ENCODE data around the gene CHKA.

The CHKA gene

DNA sequence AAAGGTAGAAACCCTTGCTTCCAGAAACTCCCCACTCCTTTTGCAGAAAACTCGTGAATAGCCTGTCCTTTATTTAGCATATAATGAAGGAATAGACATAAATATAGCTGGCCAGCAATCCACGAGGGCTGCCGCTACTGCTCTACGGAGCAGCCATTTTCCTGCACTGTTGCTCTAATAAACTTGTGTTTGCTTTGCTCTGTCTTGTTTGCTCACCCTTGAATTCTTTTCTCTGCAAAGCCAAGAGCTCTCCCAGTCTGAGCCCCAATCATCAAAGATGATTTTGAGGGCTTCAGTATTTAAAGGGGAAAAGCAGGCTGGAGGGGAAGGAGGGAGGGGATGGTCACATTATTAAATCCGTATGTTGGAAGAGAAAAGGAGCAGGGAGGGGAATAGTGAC lies 16.6 kb upstream of the CHKA start:
- DNase-seq (ENCODE audit: extremely low read depth, insufficient read length): no peak
- H3K4me3 ChIP-seq (replicated peaks; ENCODE audit: low read depth, low read length): no peak overlapping the region
- H3K27me3 ChIP-seq (replicated peaks; ENCODE audit: control insufficient read depth, insufficient read depth, low read length): no peaks in the 10 kb centered on the region
- no peak for TF ChIP-seq CTCF (IDR thresholded peaks at IDR 0.05; ENCODE audit: insufficient read depth, low read length, poor library complexity, severe bottlenecking)
- no peaks in the 10 kb centered on the region for H3K36me3 ChIP-seq (ENCODE audit: control insufficient read depth, insufficient read depth, low read length)

DNA sequence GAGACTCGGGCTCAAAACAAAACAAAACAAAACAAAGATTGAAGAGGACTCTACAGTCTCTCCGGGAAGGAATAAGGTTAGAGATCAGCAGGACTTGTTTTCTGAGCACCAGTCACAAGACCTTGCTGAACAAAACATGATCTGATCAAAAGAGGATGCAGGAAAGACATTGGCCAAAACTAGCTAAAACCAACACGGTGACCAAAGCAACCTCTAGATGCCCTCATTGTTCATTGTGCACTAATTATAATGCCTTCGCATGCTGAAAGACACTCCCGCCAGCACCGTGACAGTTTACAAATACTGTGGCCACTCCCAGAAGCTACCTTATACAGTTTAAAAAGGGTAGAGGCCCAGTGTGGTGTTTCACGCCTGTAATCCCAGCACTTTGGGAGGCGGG lies 15.7 kb upstream of the CHKA start:
- H3K36me3 ChIP-seq (ENCODE audit: control insufficient read depth, insufficient read depth, low read length): no peaks in the 10 kb centered on the region
- DNase-seq (ENCODE audit: extremely low read depth, insufficient read length): no peak
- H3K27me3 ChIP-seq (replicated peaks; ENCODE audit: control insufficient read depth, insufficient read depth, low read length): no peaks in the 10 kb centered on the region
- TF ChIP-seq CTCF (IDR thresholded peaks at IDR 0.05; ENCODE audit: insufficient read depth, low read length, poor library complexity, severe bottlenecking): no peak
- no peak overlapping the region for H3K4me3 ChIP-seq (replicated peaks; ENCODE audit: low read depth, low read length)

DNA sequence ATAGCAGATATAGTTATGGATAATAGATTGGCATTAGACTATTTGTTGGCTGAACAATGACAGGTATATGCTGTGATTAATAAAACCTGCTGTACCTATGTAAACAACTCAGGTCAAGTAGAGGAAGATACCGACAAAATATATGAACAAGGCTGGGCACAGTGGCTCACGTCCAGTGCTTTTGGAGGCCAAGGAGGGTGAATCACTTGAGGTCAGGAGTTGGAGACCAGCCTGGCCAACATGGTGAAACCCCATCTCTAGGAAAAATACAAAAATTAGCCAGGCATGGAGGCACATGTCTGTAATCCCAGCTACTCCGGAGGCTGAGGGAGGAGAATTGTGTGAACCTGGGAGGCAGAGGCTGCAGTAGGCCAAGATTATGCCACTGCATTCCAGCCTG lies 14.0 kb upstream of the CHKA start:
- H3K4me3 ChIP-seq (replicated peaks; ENCODE audit: low read depth, low read length): no peak overlapping the region
- no peak for DNase-seq (ENCODE audit: extremely low read depth, insufficient read length)
- TF ChIP-seq CTCF (IDR thresholded peaks at IDR 0.05; ENCODE audit: insufficient read depth, low read length, poor library complexity, severe bottlenecking): no peak
- H3K27me3 ChIP-seq (replicated peaks; ENCODE audit: control insufficient read depth, insufficient read depth, low read length): no peaks in the 10 kb centered on the region
- H3K36me3 ChIP-seq (ENCODE audit: control insufficient read depth, insufficient read depth, low read length): no peaks in the 10 kb centered on the region

GRCh38 chr11:68133761-68134160 lies 12.6 kb upstream of the CHKA start:
- DNase-seq (ENCODE audit: extremely low read depth, insufficient read length): no peak
- no peak for TF ChIP-seq CTCF (IDR thresholded peaks at IDR 0.05; ENCODE audit: insufficient read depth, low read length, poor library complexity, severe bottlenecking)
- H3K4me3 ChIP-seq (replicated peaks; ENCODE audit: low read depth, low read length): no peak overlapping the region
- no peaks in the 10 kb centered on the region for H3K27me3 ChIP-seq (replicated peaks; ENCODE audit: control insufficient read depth, insufficient read depth, low read length)
- H3K36me3 ChIP-seq (ENCODE audit: control insufficient read depth, insufficient read depth, low read length): no peaks in the 10 kb centered on the region

DNA sequence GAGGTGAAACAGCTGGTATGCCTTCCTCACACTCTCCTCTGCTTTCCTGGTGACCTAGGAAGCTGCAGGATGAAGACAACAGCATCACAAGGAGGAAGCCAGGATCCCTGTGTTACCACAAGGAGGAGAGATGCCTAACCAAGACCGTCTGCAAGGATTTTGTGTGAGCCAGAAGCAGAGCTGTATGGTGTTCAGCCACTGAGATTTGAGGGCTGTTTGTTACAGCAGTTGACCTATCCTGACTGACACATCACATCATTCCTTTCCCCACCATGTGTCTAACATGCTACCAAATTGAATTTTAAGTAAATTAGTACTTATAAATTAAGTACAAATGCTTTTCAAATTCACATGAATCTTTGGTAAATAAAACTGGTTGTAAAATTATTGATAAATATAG lies 8.9 kb upstream of the CHKA start:
- TF ChIP-seq CTCF (IDR thresholded peaks at IDR 0.05; ENCODE audit: insufficient read depth, low read length, poor library complexity, severe bottlenecking): no peak
- Histone ChIP-seq H3K4me3 (replicated peaks; ENCODE audit: low read depth, low read length) (no peak overlapping the region), H3K27me3 (replicated peaks; ENCODE audit: control insufficient read depth, insufficient read depth, low read length) (no peaks in the 10 kb centered on the region), H3K36me3 (ENCODE audit: control insufficient read depth, insufficient read depth, low read length) (no peaks in the 10 kb centered on the region)
- DNase-seq (ENCODE audit: extremely low read depth, insufficient read length): no peak

GRCh38 chr11:68128682-68129327 lies 7.6 kb upstream of the CHKA start:
- DNase-seq (ENCODE audit: extremely low read depth, insufficient read length): no peak
- H3K27me3 ChIP-seq (replicated peaks; ENCODE audit: control insufficient read depth, insufficient read depth, low read length): no peaks in the 10 kb centered on the region
- no peak for TF ChIP-seq CTCF (IDR thresholded peaks at IDR 0.05; ENCODE audit: insufficient read depth, low read length, poor library complexity, severe bottlenecking)
- H3K36me3 ChIP-seq (ENCODE audit: control insufficient read depth, insufficient read depth, low read length): no peaks in the 10 kb centered on the region
- H3K4me3 ChIP-seq (replicated peaks; ENCODE audit: low read depth, low read length): no peak overlapping the region
